GM19467 (cell line): ENCODE measurements around the gene ASPRV1.
"Not testable (repeated sequence)": the region's sequence is repeated elsewhere in the genome, so short reads cannot be mapped to it uniquely, and the experiment has no call there.

ENCODE experiments used
- ATAC-seq: cut with Tn5 transposase; IDR thresholded peaks from one replicate; pipeline ENCODE4 v1.9.1; 2021; ENCODE audit warnings: mild to moderate bottlenecking, moderate library complexity; ENCODE audit not compliant: unreplicated experiment

The ASPRV1 gene

DNA sequence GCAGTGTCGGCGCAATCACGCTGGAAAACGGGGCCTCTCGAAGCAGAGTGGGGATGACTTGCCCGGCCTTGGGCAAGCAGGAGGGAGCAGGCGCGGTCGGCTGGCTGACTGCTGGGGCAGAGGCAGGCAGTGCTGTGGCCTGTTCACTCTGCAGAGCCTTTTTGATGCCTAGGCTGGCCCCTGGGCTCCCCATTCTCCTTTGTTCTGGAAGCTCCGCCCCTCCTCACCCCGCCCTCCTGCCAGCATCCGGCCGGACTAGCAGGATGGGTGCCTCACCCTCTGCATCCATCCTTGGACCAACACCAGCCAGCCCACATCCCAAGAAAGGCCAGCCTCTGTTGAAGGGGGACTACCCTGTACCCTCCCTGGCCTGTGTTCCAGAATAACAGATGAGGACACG lies at the start of gene ASPRV1:
Gene ASPRV1 (minus strand): TSS at position 136 of the 400 bp plus-strand sequence. CDS start 195 bp downstream, outside the sequence.
- ATAC-seq, result no peak

DNA sequence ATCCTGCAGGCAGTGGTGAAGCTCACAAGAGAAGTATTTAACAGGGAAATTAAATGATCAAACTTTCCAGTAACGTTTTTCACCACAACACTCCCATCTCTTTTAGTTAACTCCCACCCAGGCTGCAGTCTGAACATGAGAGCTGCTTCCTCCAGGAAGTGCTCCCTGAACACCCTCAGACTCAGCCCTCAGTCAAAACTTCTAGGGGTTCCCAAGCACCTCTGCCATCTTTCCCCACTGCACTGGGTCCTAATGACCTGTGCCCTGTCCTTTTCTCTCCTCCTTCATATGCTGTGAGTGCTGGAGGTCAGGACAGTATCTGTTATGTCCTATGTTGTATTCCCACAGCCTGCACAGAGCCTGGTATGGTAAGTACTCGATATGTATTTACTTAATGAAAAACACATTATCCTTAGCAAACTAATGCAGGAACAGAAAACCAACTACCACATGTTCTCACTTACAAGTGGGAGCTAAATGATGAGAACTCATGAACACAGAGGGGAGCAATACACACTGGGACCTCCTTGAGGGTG lies 49.2 kb upstream of the ASPRV1 start:
- ATAC-seq, result no peak

DNA sequence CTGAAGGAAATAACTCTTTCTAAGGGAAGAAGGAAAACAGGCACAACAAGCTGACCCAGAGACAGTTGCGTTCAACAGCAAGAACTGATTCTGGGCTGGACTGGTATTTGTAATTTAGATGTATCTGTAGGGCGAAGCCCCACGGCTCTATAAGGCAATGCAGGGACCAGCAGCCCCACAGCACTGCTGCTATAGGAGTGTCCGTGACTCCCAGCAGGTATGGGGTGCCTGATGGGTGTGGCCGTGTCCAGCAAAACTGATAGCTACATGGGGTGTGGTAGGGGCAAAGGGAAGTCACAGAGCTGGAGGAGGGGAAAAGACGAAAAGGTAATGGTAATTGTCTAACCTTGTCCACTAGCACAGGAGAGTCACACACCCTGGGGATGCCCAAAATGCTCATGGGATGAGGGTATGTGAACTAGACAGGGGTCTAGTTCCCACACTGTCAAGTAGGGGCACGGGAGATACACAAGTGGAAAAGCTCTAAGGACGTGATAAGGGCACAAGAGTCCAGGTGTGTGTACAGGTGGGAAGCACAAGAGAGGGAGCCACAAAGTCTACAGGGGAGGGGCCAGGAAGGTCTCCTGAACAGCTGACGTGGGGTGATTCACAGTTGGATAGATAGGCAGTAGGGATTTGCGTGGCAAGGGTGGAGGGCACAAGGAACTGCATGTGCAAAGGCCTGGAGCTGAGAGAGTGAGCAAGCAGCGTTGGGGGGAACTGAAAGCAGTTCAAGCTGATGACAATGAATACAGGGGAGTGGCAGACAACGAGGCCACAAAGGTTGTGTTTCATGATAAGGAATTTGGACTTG lies 48.5 kb upstream of the ASPRV1 start:
- no peak for ATAC-seq

DNA sequence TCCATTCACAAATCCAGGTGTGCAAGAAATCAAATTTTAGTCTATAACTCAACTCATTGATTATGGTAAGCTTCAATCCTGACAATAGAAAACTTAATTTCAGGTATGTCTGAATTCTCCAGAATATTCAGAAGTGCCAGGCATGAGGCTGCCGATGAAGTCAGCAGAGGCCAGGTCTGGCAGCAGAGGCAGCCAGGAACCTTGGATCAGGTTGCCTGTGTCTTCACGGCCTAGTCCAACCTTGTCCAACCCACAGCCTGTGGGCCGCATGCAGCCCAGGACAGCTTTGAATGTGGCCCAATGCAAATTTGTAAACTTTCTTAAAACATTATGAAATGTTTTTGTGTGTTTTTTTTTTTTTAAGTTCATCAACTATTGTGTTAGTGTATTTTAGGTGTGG lies 46.9 kb upstream of the ASPRV1 start:
- no peak for ATAC-seq

DNA sequence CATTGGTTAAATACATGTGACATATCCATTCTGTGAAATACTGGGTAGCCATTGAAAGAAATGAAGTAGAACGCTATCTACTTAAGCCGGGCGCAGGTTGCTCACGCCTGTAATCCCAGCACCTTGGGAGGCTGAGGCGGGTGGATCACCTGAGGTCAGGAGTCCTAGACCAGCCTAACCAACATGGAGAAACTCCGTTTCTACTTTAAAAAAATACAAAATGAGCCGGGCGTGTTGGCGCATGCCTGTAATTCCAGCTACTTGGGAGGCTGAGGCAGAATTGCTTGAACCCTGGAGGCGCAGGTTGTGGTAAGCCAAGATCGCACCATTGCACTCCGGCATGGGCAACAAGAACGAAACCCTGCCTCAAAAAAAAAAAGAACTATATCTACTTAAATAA lies 45.7 kb upstream of the ASPRV1 start:
- no peak for ATAC-seq

DNA sequence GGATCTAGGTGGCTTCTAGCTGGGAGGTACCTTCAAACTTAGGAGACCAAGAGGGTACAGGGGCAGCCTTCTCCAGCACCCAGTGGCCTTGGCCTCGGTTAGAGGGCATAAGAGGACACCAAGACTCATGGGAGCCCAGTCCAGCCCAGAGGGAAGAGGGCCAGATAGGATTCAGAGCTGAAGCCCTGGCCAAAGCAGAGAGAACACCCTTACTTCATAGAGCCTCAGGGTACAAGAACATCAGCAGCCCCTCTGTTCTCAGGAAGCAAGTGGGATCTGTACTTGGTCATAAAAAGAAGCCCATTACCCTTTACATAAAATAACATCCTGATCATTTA lies 45.0 kb upstream of the ASPRV1 start:
- ATAC-seq, result no peak

DNA sequence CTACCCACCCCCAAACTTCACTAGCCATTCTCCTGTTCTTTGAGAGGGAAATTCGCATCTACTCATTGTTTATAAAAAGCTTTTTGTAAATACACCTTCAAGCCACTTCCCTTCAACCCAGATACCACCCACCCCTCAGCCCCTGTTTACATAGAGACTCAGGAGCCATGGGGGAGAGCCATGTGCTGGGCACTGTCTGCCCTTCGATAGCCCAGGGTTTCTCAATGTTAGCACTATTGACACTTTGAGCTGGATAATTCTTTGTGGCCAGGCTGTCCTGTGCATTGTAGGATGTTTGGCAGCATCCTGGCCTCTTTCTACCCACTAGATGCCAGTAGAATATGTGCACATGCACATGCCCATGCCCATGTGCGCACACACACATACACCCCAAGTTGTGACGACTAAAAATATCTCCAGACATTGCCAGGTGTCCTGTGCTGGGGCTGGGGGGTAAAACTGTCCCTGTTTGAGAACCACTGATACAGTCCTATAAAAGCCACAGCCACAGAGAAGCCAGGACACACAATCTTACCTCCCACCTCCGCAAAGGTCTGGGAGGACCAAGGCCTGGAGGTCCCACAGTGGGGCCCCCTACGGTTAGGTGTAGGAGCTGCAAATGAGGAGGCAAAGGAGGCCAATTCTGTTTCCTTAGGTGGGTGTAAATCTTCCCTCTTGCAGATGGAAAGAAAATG lies 44.5 kb upstream of the ASPRV1 start:
- ATAC-seq, result no peak

DNA sequence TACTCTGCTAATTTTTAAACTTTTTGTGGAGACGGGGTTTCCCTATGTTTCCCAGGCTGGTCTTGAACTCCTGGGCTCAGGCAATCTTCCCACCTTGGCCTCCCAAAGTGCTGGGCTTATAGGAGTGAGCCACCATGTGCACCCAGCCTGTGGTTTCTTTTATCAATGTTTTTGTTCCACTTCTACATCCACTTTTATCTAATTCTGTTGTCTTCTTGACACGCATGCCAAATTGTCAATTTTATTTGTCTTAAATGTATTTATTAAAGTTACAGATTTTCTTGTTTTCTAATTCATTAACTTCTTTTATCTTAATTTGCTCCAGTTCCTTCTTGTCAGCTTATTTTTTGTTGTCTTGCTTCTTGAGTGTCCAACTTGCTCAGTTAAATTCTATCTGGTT lies 43.8 kb upstream of the ASPRV1 start:
- ATAC-seq, result no peak

DNA sequence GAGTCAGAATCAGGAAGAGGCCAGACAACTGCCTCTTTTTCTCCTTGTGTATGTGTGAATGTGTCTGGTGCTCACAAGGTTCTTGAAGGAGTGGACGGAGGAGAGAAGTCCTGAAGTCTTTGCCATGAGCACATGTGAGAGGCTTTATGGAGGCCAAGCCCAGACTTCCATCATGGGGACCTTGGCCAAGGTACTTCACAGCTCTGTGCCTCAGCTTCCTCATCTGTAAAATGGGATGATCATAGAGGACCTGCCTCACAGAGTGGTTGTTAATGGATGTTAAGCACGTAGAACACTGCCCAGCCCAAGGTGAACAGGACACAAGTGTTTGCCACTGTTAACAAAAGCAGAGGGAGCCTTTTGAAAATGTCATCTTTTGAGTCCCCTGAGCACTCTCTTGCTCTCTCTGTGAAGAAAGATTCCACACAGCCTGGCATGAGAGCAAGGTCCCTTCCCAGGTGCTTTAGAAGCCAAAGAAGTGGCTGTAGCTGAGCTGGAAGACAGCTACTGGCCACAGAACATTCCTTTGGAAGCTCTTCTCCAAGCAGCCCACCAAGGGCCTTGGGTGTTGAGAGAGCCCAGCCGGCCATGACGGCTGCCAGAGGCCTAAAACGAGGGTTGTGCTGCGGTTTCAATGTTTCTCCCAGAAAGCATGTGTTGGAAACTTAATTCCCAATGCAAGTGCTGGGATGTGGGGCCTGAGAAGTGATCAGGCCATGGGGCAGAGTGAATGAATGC lies 41.8 kb upstream of the ASPRV1 start:
- ATAC-seq, result no peak

DNA sequence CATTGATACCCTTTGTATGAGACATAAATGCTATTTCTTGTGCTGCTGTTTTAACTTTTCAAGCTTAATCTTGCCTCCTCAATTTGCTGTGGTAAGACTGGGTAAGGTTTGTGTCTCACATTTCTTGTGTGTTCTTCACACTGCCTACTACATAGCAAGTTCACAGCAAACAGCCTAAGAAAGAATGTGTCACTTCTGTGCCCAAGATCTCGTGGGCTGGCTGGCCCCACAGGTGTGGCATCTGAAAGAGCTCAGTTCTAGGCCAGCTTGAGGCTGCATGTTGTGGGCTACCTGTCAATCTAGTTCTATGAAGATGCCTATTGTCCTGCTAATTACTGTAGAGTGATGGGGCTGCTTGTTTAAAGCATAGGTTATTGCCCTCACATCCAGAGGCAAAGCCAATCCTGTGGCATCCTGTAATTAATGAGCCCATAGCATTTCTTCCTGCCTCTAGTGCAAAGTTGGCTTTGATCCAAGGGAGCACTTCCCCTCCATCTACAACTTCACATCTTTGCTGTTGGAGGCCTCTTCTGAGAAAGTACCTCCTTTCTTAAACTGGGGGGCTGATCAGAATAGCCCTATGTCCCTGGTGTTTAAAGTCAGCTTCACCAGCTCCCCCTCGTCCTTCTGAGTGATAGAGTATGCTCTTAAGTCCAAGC lies 40.9 kb upstream of the ASPRV1 start:
- ATAC-seq, result no peak

DNA sequence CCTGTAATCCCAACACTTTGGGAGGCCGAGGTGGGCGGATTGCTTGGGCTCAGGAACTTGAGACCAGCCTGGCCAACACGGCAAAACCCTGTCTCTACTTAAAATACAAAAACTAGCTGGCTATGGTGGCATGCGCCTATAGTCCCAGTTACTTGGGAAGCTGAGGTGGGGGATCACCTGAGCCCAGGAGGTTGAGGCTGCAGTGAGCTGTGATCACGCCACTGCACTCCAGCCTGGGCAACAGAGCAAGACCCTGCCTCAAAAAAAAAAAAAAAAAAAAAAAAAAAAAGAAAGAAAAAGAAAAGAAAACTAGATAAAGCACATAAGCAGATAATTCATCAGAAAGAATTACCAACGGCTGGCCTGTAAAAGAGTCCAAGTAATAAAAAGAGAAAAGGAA lies 39.1 kb upstream of the ASPRV1 start:
- ATAC-seq, result not testable (repeated sequence)

DNA sequence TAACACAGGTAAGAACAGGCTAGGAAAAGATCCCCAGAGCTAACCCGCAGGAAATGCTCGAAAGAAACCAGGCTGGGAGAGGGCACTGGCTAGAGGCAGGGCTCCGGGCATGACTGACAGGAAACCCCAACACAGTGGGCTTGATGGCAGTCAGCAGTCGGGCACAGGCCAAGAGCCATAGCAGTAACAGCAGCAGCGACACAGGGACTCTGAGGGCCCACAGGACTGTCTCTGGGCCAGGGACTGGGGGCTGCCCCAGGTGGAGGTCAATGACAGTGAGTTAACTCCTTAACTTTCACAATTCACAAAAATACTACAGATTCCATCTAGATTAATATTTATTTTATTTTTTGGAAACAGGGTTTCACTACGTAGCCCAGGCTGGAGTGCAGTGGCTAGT lies 37.3 kb upstream of the ASPRV1 start:
- ATAC-seq, result no peak

DNA sequence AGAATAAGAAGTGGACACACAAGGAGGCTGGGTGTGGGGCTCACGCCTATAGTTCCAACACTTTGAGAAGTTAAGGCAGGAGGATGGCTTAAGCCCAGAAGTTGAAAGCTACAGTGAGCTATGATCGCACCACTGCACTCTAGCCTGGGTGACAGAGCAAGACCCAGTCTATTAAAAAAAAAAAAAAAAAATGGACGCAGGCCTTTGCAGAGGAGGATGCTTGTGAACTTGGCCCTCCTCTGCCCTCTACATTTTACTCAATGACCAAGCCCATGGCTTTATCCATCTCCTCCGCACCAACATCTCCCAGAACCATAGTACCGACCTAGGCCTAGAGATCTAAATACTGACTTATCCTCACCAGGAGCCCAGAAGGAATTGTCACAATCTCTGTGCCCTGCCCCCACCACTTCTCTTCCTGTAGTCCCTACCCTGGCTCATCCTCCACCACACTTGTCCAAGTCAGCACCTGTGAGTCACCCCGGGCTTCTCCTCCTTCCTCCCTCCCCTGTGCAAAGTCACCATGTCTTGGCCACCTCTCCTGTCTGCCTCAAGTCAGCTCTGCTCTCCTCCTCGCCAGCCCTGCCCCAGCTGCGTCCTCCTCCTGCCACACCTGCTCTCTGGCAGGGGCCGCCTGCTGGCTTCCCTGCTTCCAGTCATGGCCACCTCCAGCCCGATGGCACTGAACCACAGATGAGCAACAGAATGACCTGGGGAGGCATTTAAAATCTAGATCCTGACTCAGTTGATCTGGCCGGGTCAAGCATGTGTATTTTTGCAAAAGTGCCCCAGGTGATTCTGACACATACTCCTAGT lies 35.8 kb upstream of the ASPRV1 start:
- ATAC-seq, result no peak

DNA sequence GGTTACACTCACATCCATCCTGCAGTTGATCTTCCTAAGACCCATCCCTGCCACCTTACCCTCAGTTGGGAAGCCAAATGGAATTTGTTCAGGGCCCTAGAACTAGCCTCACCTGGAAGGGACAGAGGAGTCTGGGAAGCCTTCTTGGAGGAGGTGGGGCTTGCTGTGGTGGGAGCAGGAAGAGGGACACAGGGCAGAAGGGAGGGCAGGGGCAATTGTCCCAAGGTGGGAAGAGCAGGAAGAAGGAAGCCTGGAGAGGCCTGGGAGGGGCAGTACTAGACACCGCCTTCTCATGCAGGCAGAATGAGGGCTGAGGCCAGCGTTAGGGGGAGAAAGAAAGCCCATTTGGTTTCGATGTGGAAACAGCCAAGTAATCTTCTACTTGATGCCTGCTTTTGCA lies 34.1 kb upstream of the ASPRV1 start:
- no peak for ATAC-seq

DNA sequence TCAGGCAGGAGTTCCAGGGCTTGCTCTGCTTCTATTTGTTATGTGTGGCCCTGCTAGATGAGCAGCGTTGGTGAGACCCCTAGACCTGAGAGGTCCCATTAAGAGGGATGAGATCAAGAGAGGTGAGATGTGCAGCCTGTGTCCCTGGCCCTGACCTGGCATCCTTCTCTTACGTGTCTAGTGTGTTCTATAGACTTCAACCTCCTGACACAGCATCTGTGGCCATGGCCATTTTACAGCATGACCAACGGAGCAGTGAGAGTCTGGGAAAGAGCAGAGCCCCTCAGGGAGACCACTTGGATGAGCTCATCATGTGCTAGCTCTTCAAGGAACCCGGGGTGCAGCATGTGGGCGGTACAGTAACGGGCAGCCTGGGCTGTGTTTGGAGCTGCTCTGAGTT lies 32.7 kb upstream of the ASPRV1 start:
- no peak for ATAC-seq

DNA sequence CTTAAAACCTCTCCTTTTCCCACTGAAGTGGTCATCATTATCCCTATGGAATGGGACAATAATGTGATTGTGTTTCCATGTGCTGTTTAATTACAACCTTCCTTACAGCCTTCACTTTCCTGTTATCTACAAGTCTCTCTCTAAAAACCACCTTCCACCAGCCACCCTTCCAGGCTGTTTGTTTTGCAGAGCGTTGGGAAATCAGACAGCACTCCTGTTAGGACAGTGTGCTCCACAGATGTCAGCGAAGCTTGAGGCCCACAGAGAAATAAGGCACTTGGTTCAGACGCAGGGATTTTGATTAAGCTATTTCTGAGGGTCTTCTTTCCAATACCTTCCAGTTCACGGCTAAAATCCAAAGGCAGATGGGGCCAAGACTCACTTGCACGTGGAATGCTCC lies 32.3 kb upstream of the ASPRV1 start:
- ATAC-seq, result no peak

DNA sequence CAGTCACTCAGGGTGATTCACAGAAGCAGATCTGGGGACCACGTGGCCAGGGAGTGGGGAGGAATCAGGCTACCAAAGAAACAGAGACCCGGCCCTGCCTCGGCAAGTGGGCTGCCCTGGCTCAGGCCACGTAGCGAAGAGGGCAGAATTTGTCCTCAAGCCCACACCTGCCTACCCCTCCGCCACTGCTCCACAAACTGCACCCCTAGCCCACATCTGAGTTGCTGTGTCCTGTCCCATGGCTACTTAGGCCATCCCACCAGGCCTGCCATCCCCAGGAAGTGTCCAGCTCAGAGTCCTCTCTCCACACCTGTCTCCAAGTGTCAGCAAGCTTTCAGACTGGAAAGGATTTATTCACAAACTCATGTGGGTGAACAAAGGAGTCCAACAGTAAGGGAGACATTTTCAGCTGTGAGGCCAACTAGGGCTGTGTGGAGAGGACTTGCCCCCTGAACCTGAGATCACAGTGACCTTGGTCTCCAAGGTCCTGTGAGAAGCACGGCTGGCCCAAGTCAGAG lies 31.7 kb upstream of the ASPRV1 start:
- ATAC-seq, result no peak

DNA sequence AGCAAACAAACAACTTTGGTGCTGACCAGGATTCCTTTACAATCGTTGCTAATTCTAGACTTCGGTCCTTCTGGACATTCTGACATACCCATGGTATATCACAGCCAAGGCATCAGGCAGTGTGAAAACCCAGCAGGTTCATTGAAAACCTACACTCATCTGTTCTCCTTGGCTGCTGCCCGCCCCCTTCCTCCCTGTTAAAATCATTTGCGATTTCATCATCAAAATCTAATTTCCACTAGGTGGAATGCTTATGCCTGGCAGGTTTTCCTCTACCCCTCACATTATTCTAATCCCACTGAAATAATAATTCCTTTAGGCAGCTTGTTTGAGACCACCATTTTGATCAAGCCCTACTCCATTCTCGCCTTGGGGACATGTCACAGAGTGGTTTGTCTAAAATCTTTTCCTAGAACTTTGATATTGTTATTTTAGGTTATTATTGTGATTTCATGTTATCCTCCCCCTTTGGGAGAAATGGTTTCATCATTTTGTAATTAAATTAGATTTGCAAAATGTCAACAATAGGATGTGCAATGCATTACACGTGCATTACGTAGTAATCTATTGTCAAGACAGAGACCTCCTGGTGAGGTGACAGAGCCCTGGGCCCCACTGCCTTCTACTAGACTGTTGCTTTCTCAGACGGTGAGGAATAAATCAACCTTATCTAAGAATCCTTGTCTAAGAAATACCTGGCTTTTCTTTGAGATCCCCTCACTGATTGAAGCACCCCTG lies 31.0 kb upstream of the ASPRV1 start:
- no peak for ATAC-seq

DNA sequence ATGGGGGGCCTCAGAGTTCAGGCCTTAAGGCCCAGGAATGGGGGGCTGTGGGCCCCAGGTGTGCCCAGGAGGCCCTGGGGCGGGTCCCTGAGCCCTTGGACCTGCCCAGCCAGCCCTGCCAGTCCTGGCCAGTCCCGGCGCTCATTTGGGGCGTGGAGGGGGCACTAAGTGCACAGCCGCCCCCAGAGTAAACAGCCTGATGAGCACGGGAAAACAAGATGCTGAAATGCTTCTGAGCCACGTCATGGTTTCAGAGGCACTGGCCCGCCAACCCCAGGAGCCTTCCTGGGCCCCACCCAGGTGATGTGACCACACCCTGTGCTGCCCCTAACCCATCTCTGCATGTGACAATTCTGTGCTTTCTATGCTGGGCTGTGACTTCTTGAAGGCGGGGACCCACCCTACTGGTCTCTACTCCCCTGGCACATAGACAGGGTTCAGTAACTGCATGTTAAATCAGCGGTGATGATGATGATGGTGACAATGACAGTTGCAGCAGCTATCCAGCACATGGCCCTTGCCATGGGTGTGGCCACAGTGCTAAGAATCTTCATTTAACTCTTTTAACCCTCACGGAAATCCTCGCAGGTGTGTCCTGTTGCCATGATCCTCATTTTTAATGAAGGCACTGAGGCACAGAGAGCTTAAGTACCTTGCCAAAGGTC lies 28.1 kb upstream of the ASPRV1 start:
- ATAC-seq, result no peak
